Lower leg skin (tissue), 3 donors: ENCODE measurements around the gene LEPROT.

Experiments
- POLR2A ChIP-seq, 2 donors: fragments of 450-650 bp; IDR thresholded peaks; one replicate each; pipeline ENCODE4 v1.6.1; 2016 to 2017; ENCODE audit warnings: antibody characterized with exemption in 2 of 2, mild to moderate bottlenecking in 1 of 2, moderate library complexity in 1 of 2
- TF ChIP-seq, protein P1 (sequence below), 3 donors: fragments of 450-650 bp; IDR thresholded peaks; one replicate each; pipeline ENCODE4 v1.5.1; 2016; ENCODE audit warnings: antibody characterized with exemption in 3 of 3, mild to moderate bottlenecking in 3 of 3, moderate library complexity in 2 of 3

DNA sequence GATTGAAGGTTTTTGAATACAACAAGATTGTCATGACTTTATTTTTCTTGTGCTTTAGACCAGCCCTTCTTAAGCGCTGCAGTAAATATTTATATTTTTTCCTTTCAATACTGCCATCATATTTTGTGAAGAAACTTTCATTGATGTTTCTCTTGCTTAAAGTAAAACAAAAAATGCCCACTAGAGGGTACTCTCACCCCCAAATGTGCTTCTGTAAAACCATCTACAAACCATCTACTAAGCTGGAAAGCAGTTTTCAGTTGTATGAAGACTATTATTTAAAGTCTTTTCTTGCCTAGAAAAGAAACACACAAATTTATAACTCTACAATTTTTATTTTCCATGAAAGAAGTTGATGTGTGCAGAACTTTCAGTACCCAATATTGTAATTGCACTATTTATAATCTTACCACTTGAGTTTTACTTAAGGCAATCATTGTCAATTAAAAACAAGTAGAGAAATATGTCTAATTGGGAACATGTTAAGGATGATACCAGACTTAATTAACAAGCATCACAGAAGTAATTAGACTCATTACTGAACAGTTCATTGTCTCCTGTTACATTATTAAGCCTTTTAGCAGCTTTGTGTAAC lies 10.7 kb downstream of the LEPROT start:
- TF ChIP-seq, protein P1, sequence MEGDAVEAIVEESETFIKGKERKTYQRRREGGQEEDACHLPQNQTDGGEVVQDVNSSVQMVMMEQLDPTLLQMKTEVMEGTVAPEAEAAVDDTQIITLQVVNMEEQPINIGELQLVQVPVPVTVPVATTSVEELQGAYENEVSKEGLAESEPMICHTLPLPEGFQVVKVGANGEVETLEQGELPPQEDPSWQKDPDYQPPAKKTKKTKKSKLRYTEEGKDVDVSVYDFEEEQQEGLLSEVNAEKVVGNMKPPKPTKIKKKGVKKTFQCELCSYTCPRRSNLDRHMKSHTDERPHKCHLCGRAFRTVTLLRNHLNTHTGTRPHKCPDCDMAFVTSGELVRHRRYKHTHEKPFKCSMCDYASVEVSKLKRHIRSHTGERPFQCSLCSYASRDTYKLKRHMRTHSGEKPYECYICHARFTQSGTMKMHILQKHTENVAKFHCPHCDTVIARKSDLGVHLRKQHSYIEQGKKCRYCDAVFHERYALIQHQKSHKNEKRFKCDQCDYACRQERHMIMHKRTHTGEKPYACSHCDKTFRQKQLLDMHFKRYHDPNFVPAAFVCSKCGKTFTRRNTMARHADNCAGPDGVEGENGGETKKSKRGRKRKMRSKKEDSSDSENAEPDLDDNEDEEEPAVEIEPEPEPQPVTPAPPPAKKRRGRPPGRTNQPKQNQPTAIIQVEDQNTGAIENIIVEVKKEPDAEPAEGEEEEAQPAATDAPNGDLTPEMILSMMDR (IDR thresholded peaks at IDR 0.05): no peak
- no peak for TF ChIP-seq POLR2A (IDR thresholded peaks at IDR 0.05)
